CD4-positive, CD25-positive, alpha-beta regulatory T cell (primary cell): ENCODE results near the gene AP4B1. TPM values are rescaled to one million over a fixed set of nuclear protein-coding genes. Genes with fewer than 3 reads are reported as not detected.
A peak's percentile ranks its signal among the peaks of the same experiment; 100 is the strongest.

ENCODE experiments used
- ATAC-seq, 2 donors: fragments of 150-1000 bp; cut with Tn5 transposase; one replicate each; pipeline ENCODE4 v1.10.0; 2021; ENCODE audit warnings: low read depth in 2 of 2, moderate number of reproducible peaks in 2 of 2, moderate library complexity in 1 of 2
- DNase-seq, 3 donors: peaks; one replicate each; pipeline versions ENCODE4 v3.0.0 to v3.0.0-alpha.2; 2012 to 2022; ENCODE audit warnings: mixed read lengths in 1 of 3
- H3K27ac ChIP-seq: one replicate; pipeline ENCODE4 v1.7.0; 2013; ENCODE audit warnings: mild to moderate bottlenecking, low read length; ENCODE audit not compliant: insufficient read depth, poor library complexity, severe bottlenecking
- H3K27me3 ChIP-seq: one replicate; pipeline ENCODE4 v1.7.0; 2013; ENCODE audit warnings: low read length; ENCODE audit not compliant: control insufficient read depth, insufficient read depth
- H3K36me3 ChIP-seq: one replicate; pipeline ENCODE4 v1.7.0; 2013; ENCODE audit warnings: mild to moderate bottlenecking, low read length, moderate library complexity; ENCODE audit not compliant: control insufficient read depth, insufficient read depth
- H3K4me1 ChIP-seq: 2 replicates; pipeline ENCODE4 v1.7.0; 2013; ENCODE audit warnings: mild to moderate bottlenecking, low read length; ENCODE audit not compliant: insufficient read depth, control insufficient read depth, poor library complexity, severe bottlenecking
- H3K4me3 ChIP-seq: one replicate; pipeline ENCODE4 v1.7.0; 2013; ENCODE audit warnings: low read depth, mild to moderate bottlenecking, low read length, moderate library complexity
- H3K9me3 ChIP-seq, 2 experiments: 1 replicate in 1 of 2; 2 replicates in 1 of 2; pipeline ENCODE4 v1.7.0; 2013; ENCODE audit warnings: low read length in 2 of 2, mild to moderate bottlenecking in 1 of 2, moderate library complexity in 1 of 2; ENCODE audit not compliant: control insufficient read depth in 2 of 2
- H3K27ac Mint-ChIP-seq, 3 donors: one replicate each; pipeline ENCODE4 v1.8.0; 2020 to 2022; ENCODE audit warnings: mild to moderate bottlenecking in 3 of 3, mixed read lengths in 3 of 3, moderate library complexity in 2 of 3
- H3K27me3 Mint-ChIP-seq: one replicate; pipeline ENCODE4 v1.8.0; 2022; ENCODE audit warnings: mild to moderate bottlenecking, mixed read lengths
- H3K36me3 Mint-ChIP-seq: one replicate; pipeline ENCODE4 v1.8.0; 2020; ENCODE audit warnings: mixed read lengths
- H3K4me1 Mint-ChIP-seq, 4 donors: one replicate each; pipeline ENCODE4 v1.8.0; 2020 to 2022; ENCODE audit warnings: mixed read lengths in 4 of 4, mild to moderate bottlenecking in 1 of 4
- H3K4me3 Mint-ChIP-seq, 4 donors: one replicate each; pipeline ENCODE4 v1.8.0; 2020 to 2022; ENCODE audit warnings: mild to moderate bottlenecking in 4 of 4, mixed read lengths in 4 of 4, moderate library complexity in 3 of 4
- H3K9me3 Mint-ChIP-seq, 7 donors: one replicate each; pipeline ENCODE4 v1.8.0; 2020 to 2022; ENCODE audit warnings: mixed read lengths in 7 of 7, mild to moderate bottlenecking in 3 of 7, moderate library complexity in 2 of 7
- polyA plus RNA-seq, 4 donors: library from polyadenylated mRNA; unstranded; fragments of 300-500 nt; fragmentation: Illumina TruSeq; gene quantifications; one replicate each; pipeline ENCODE4 v1.2.3, GENCODE V29; 2021
- total RNA-seq: library from RNA; stranded (reverse); gene quantifications from one replicate; pipeline ENCODE4 v1.2.3, GENCODE V29; 2022

The AP4B1 gene
- total and polyA plus RNA-seq, 5 donors from 2014 or later: 12.9 to 53.6 (median 15.9) TPM

- no peaks in the 10 kb centered on the region for H3K9me3 Mint-ChIP-seq
- H3K9me3 ChIP-seq: no peaks in the 10 kb centered on the region
- peak within 1 kb of the TSS in 2 of 4 donors; percentile 68 to 79 for H3K4me3 Mint-ChIP-seq
- H3K27ac ChIP-seq: no peak within 1 kb of the TSS
- no peaks in the 10 kb centered on the region for H3K36me3 ChIP-seq
- H3K27ac Mint-ChIP-seq: peak within 1 kb of the TSS; percentile 13 to 82 (median 62)
- peaks cover 10% of the 10 kb centered on the region for H3K4me1 ChIP-seq
- peak within 1 kb of the TSS; percentile 15 for H3K4me3 ChIP-seq
- no peaks in the 10 kb centered on the region for H3K27me3 Mint-ChIP-seq
- H3K4me1 Mint-ChIP-seq: peaks cover 23 to 33% (median 24%) of the 10 kb centered on the region in 4 donors
- peak in 1 of 3 donors; percentile 32 for DNase-seq
- peaks cover 22% of the 10 kb centered on the region for H3K36me3 Mint-ChIP-seq
- no peak for ATAC-seq
- no peaks in the 10 kb centered on the region for H3K27me3 ChIP-seq
Measured at GRCh38 chr1:113887402-113888175, 17.0 kb downstream of the AP4B1 start, which contains the start of gene BCL2L15. TSS of gene BCL2L15 (minus strand) at chr1:113887581. CDS start at chr1:113887375, 206 bp downstream.

GRCh38 chr1:113886417-113887401 lies 17.9 kb downstream of the AP4B1 start:
- Mint-ChIP-seq H3K4me1 (peaks cover 22 to 33% (median 24%) of the 10 kb centered on the region in 4 donors), H3K36me3 (peaks cover 22% of the 10 kb centered on the region), H3K27ac (peak overlapping the region; percentile 13 to 48 (median 16)), H3K9me3 (no peaks in the 10 kb centered on the region), H3K27me3 (no peaks in the 10 kb centered on the region), H3K4me3 (peak overlapping the region in 2 of 4 donors; percentile 68 to 79)
- Histone ChIP-seq H3K36me3 (no peaks in the 10 kb centered on the region), H3K4me1 (peaks cover 10% of the 10 kb centered on the region), H3K27ac (no peak overlapping the region), H3K27me3 (no peaks in the 10 kb centered on the region), H3K9me3 (no peaks in the 10 kb centered on the region), H3K4me3 (peak overlapping the region; percentile 15)
- DNase-seq: no peak
- ATAC-seq: no peak

DNA sequence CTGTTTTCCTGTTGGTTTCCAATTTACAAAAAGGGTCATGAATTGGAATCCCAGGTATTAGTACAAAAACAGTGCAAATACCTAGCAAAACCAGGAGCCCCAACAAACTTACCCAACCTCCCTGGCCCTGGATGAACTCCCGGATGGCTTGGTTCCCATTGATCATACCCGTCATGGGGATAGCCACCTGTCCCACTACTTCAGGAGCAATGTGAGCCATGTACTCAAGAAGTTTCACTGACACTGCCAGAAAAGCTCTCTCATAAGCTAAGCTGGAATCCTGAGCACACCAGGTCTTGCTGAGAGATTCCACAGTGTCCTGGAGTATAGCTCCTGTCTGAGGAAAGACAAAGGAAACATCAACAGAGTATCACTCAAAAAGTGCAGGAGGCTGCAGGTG lies 22.9 kb downstream of the AP4B1 start:
- Mint-ChIP-seq H3K27me3 (no peaks in the 10 kb centered on the region), H3K4me3 (no peak overlapping the region), H3K36me3 (peaks cover 14% of the 10 kb centered on the region), H3K4me1 (peaks cover 31 to 45% (median 41%) of the 10 kb centered on the region in 4 donors), H3K9me3 (no peaks in the 10 kb centered on the region), H3K27ac (peak overlapping the region in 1 of 3 donors; percentile 49)
- Histone ChIP-seq H3K4me1 (peaks cover 26% of the 10 kb centered on the region), H3K27me3 (no peaks in the 10 kb centered on the region), H3K4me3 (no peak overlapping the region), H3K36me3 (no peaks in the 10 kb centered on the region), H3K27ac (no peak overlapping the region), H3K9me3 (no peaks in the 10 kb centered on the region)
- DNase-seq: no peak
- no peak for ATAC-seq

DNA sequence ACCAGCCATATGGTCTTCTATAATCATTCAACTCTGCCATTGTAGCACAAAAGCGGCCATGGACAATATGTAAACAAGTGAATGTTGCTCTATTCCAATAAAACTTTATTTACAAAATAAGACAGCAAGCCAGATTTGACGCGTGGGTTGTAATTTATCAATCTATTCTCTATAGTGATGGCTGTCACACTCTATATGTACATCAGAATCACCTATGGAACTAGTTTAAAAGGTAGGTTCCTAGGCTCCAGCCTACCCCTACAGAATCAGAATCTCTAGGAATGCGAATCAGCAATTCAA lies 24.9 kb downstream of the AP4B1 start:
- Histone ChIP-seq H3K27me3 (no peaks in the 10 kb centered on the region), H3K36me3 (no peaks in the 10 kb centered on the region), H3K27ac (no peak overlapping the region), H3K9me3 (no peaks in the 10 kb centered on the region), H3K4me3 (peak overlapping the region; percentile 49), H3K4me1 (peaks cover 33% of the 10 kb centered on the region)
- H3K4me1 Mint-ChIP-seq: peaks cover 38 to 50% (median 43%) of the 10 kb centered on the region in 4 donors
- no peak for DNase-seq
- no peak overlapping the region for H3K4me3 Mint-ChIP-seq
- ATAC-seq: no peak
- H3K27me3 Mint-ChIP-seq: no peaks in the 10 kb centered on the region
- H3K27ac Mint-ChIP-seq: peak overlapping the region in 2 of 3 donors; percentile 79 to 87
- H3K9me3 Mint-ChIP-seq: no peaks in the 10 kb centered on the region
- H3K36me3 Mint-ChIP-seq: peaks cover 10% of the 10 kb centered on the region

- Mint-ChIP-seq H3K36me3 (no peaks in the 10 kb centered on the region), H3K4me1 (peaks cover 49 to 73% (median 56%) of the 10 kb centered on the region in 4 donors), H3K9me3 (no peaks in the 10 kb centered on the region), H3K4me3 (peak overlapping the region in 1 of 4 donors; percentile 27), H3K27ac (peak overlapping the region in 1 of 3 donors; percentile 3), H3K27me3 (no peaks in the 10 kb centered on the region)
- H3K36me3 ChIP-seq: no peaks in the 10 kb centered on the region
- no peak for ATAC-seq
- H3K27ac ChIP-seq: no peak overlapping the region
- no peaks in the 10 kb centered on the region for H3K27me3 ChIP-seq
- no peak overlapping the region for H3K4me3 ChIP-seq
- peaks cover 65% of the 10 kb centered on the region for H3K4me1 ChIP-seq
- no peaks in the 10 kb centered on the region for H3K9me3 ChIP-seq
- DNase-seq: no peak
Measured at GRCh38 chr1:113876176-113876575, 28.4 kb downstream of the AP4B1 start.

DNA sequence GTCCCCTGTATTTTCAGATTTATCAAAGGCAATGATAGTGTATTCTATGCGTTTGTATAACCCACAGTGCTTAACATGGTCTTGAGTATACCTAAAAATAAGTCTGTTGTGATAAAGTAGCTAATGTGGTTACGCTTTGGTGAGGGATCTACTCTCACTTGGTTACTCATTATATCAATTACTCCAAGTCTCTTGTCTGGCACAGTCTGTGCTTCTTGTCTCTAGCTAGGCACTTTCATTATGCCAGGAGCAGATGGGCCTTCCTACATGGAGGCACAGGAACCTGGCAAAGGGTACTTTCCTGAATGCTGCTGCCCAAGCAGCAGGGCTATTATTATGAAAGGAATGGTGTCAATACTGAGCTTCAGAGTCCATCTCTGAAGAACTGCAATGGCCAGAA lies 28.9 kb downstream of the AP4B1 start:
- DNase-seq (no peak), ATAC-seq (no peak)
- Histone ChIP-seq H3K27ac (no peak overlapping the region), H3K36me3 (no peaks in the 10 kb centered on the region), H3K27me3 (no peaks in the 10 kb centered on the region), H3K4me1 (peaks cover 64% of the 10 kb centered on the region), H3K9me3 (no peaks in the 10 kb centered on the region), H3K4me3 (no peak overlapping the region)
- Mint-ChIP-seq H3K4me3 (peak overlapping the region in 1 of 4 donors; percentile 27), H3K27ac (peak overlapping the region in 2 of 3 donors; percentile 40 to 81), H3K9me3 (no peaks in the 10 kb centered on the region), H3K27me3 (no peaks in the 10 kb centered on the region), H3K4me1 (peaks cover 44 to 69% (median 52%) of the 10 kb centered on the region in 4 donors), H3K36me3 (no peaks in the 10 kb centered on the region)

DNA sequence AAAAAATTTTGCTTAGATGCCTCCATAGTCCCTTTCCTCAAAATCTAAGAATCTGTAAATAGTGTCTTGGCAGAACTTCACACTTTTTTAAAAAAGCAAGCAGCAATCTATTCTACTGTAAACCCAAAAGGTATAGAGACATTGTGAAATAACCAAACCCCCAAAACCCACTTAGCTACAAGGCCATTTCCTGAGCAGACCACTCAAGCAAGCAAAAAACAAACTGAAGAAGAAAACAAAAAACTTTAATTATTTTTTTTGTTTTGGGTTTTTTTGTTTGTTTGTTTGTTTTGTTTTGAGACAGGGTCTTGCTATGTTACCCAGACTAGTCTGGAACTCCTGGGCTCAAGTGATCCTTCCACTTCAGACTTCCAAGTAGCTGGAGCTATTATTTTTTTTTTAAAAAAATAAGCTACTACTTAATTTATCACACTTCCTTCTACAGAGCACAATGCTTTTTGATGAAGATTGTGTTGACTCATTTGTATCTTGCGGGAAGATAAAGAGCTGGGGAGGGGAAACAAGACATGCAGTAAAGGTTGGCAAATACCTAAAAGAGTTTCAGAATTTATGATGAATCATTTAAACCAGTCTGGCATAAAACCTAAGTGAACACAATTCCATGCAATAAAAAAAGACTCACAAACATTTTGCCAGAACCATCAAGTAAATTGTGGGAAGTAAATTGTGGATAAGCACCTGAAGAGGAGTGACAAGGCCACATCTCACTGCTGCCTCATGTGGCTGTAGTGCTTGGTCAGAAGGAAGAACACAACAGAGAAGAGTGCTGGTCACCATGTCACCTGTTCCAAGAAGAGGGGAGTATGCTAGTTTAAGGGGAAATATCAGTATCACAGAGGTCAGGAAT lies 30.4 kb downstream of the AP4B1 start:
- Histone ChIP-seq H3K9me3 (no peaks in the 10 kb centered on the region), H3K36me3 (no peaks in the 10 kb centered on the region), H3K4me3 (peak overlapping the region; percentile 10), H3K4me1 (peaks cover 66% of the 10 kb centered on the region), H3K27me3 (no peaks in the 10 kb centered on the region), H3K27ac (peak overlapping the region; percentile 52)
- H3K4me1 Mint-ChIP-seq: peaks cover 47 to 67% (median 52%) of the 10 kb centered on the region in 4 donors
- H3K27ac Mint-ChIP-seq: peak overlapping the region; percentile 4 to 74 (median 33)
- peak overlapping the region in 2 of 4 donors; percentile 27 to 55 for H3K4me3 Mint-ChIP-seq
- no peaks in the 10 kb centered on the region for H3K27me3 Mint-ChIP-seq
- ATAC-seq (peak; percentile 25 to 30), DNase-seq (peak in 2 of 3 donors; percentile 40 to 71)
- peaks cover 4% of the 10 kb centered on the region for H3K36me3 Mint-ChIP-seq
- H3K9me3 Mint-ChIP-seq: no peaks in the 10 kb centered on the region
